H9 (cell line): ENCODE data around the gene TMEM271. TPM values are rescaled to one million over a fixed set of nuclear protein-coding genes. Genes with fewer than 3 reads are reported as not detected.

ENCODE experiments used
- DNase-seq: peaks from one replicate; pipeline ENCODE4 v3.0.0-alpha.2; 2017
- H2AFZ ChIP-seq: one replicate; pipeline ENCODE4 v1.6.1; 2013; ENCODE audit warnings: mild to moderate bottlenecking, low read length, control low read depth, moderate library complexity
- H2AK5ac ChIP-seq: 2 replicates; pipeline ENCODE4 v1.6.1; 2013; ENCODE audit warnings: low read length, control low read depth, mixed read lengths; ENCODE audit not compliant: insufficient read length
- H2BK120ac ChIP-seq: one replicate; pipeline ENCODE4 v1.6.1; 2013; ENCODE audit warnings: low read depth, mild to moderate bottlenecking, low read length, control low read depth, inconsistent platforms; ENCODE audit not compliant: poor library complexity, severe bottlenecking
- H2BK12ac ChIP-seq: 2 replicates; pipeline ENCODE4 v1.6.1; 2013; ENCODE audit warnings: low read length, control low read depth, mixed read lengths, low read depth; ENCODE audit not compliant: insufficient read length
- H2BK15ac ChIP-seq: 2 replicates; pipeline ENCODE4 v1.6.1; 2013; ENCODE audit warnings: low read depth, low read length, control low read depth
- H2BK20ac ChIP-seq: one replicate; pipeline ENCODE4 v1.6.1; 2013; ENCODE audit warnings: low read depth, mild to moderate bottlenecking, low read length, control low read depth, inconsistent platforms; ENCODE audit not compliant: poor library complexity, severe bottlenecking
- H2BK5ac ChIP-seq: 2 replicates; pipeline ENCODE4 v1.6.1; 2013; ENCODE audit warnings: low read length, control low read depth, mixed read lengths; ENCODE audit not compliant: insufficient read length
- H3K14ac ChIP-seq: 2 replicates; pipeline ENCODE4 v1.6.1; 2013; ENCODE audit warnings: low read length, control low read depth; ENCODE audit not compliant: insufficient read depth
- H3K18ac ChIP-seq: 2 replicates; pipeline ENCODE4 v1.6.1; 2013; ENCODE audit warnings: low read depth, mild to moderate bottlenecking, mixed read lengths, low read length, control low read depth; ENCODE audit not compliant: insufficient read length
- H3K23ac ChIP-seq: 2 replicates; pipeline ENCODE4 v1.6.1; 2013; ENCODE audit warnings: low read length, control low read depth, mixed read lengths, low read depth; ENCODE audit not compliant: insufficient read length
- H3K23me2 ChIP-seq: 2 replicates; pipeline ENCODE4 v1.6.1; 2013; ENCODE audit warnings: low read depth, mild to moderate bottlenecking, mixed read lengths, low read length, control low read depth; ENCODE audit not compliant: insufficient read length, poor library complexity, severe bottlenecking
- H3K27ac ChIP-seq: 2 replicates; pipeline ENCODE4 v1.5.1; 2013; ENCODE audit warnings: low read length, control low read depth, mixed read lengths, low read depth; ENCODE audit not compliant: insufficient read length
- H3K27me3 ChIP-seq: 2 replicates; pipeline ENCODE4 v1.6.1; 2013; ENCODE audit warnings: low read length, control low read depth, inconsistent platforms; ENCODE audit not compliant: insufficient read depth
- H3K4ac ChIP-seq: 2 replicates; pipeline ENCODE4 v1.6.1; 2013; ENCODE audit warnings: low read depth, mild to moderate bottlenecking, control low read depth, inconsistent platforms, low read length, moderate library complexity
- H3K4me1 ChIP-seq: 2 replicates; pipeline ENCODE4 v1.6.1; 2013; ENCODE audit warnings: low read length, control low read depth, inconsistent platforms; ENCODE audit not compliant: insufficient read depth
- H3K4me2 ChIP-seq: 2 replicates; pipeline ENCODE4 v1.6.1; 2013; ENCODE audit warnings: low read length, control low read depth, mixed read lengths; ENCODE audit not compliant: insufficient read length, insufficient read depth
- H3K56ac ChIP-seq: 2 replicates; pipeline ENCODE4 v1.6.1; 2013; ENCODE audit warnings: low read depth, mild to moderate bottlenecking, mixed read lengths, low read length, control low read depth; ENCODE audit not compliant: insufficient read length
- H3K79me1 ChIP-seq: 2 replicates; pipeline ENCODE4 v1.6.1; 2013; ENCODE audit warnings: low read depth, mild to moderate bottlenecking, moderate library complexity, low read length, control low read depth, inconsistent platforms; ENCODE audit not compliant: insufficient read depth, poor library complexity, severe bottlenecking
- H3K79me2 ChIP-seq: 2 replicates; pipeline ENCODE4 v1.6.1; 2013; ENCODE audit warnings: low read length, control low read depth, inconsistent platforms; ENCODE audit not compliant: insufficient read depth
- H3K9ac ChIP-seq: 2 replicates; pipeline ENCODE4 v1.6.1; 2013; ENCODE audit warnings: low read length, control low read depth, mixed read lengths; ENCODE audit not compliant: insufficient read length; ENCODE audit errors: extremely low read depth
- H3K9me3 ChIP-seq: one replicate; pipeline ENCODE4 v1.6.1; 2013; ENCODE audit warnings: low read depth, low read length, inconsistent platforms; ENCODE audit not compliant: control insufficient read depth
- H3T11ph ChIP-seq: one replicate; pipeline ENCODE4 v1.6.1; 2013; ENCODE audit warnings: mild to moderate bottlenecking, low read length, control low read depth, inconsistent platforms
- H4K20me1 ChIP-seq: one replicate; pipeline ENCODE4 v1.6.1; 2013; ENCODE audit not compliant: control insufficient read depth, insufficient read length, insufficient read depth
- H4K5ac ChIP-seq: 2 replicates; pipeline ENCODE4 v1.6.1; 2013; ENCODE audit warnings: low read depth, mild to moderate bottlenecking, mixed read lengths, low read length, control low read depth; ENCODE audit not compliant: insufficient read length
- H4K8ac ChIP-seq: replicated peaks from 2 replicates; pipeline ENCODE4 v1.6.1; 2013; ENCODE audit warnings: low read length, control low read depth, mixed read lengths, low read depth; ENCODE audit not compliant: insufficient read length
- H4K91ac ChIP-seq: 2 replicates; pipeline ENCODE4 v1.6.1; 2013; ENCODE audit warnings: low read depth, mild to moderate bottlenecking, moderate library complexity, mixed read lengths, low read length, control low read depth; ENCODE audit not compliant: insufficient read length
- H3K27ac Mint-ChIP-seq, 3 experiments: 2 replicates in 2 of 3; 3 replicates in 1 of 3; pipeline ENCODE4 v1.8.0; 2020 to 2021; ENCODE audit warnings: mixed read lengths in 3 of 3, mild to moderate bottlenecking in 1 of 3, moderate library complexity in 1 of 3
- H3K27me3 Mint-ChIP-seq: 2 replicates; pipeline ENCODE4 v1.8.0; 2021; ENCODE audit warnings: low read depth, mild to moderate bottlenecking, moderate library complexity, mixed read lengths
- H3K36me3 Mint-ChIP-seq, 3 experiments: 2 replicates in 2 of 3; 3 replicates in 1 of 3; pipeline ENCODE4 v1.8.0; 2020 to 2021; ENCODE audit warnings: low read depth in 3 of 3, mixed read lengths in 3 of 3; ENCODE audit not compliant: insufficient read depth in 1 of 3
- H3K4me1 Mint-ChIP-seq, 2 experiments: 2 replicates each; pipeline ENCODE4 v1.8.0; 2020; ENCODE audit warnings: mixed read lengths in 2 of 2
- H3K4me3 Mint-ChIP-seq, 2 experiments: 2 replicates in 1 of 2; 3 replicates in 1 of 2; pipeline ENCODE4 v1.8.0; 2020 to 2021; ENCODE audit warnings: mild to moderate bottlenecking in 2 of 2, mixed read lengths in 2 of 2, moderate library complexity in 1 of 2
- H3K9me3 Mint-ChIP-seq, 2 experiments: 2 replicates in 1 of 2; 3 replicates in 1 of 2; pipeline ENCODE4 v1.8.0; 2020; ENCODE audit warnings: mild to moderate bottlenecking in 2 of 2, mixed read lengths in 2 of 2, moderate library complexity in 1 of 2
- CTCF ChIP-seq: fragments of 200-600 bp; sonication (generic); conservative IDR thresholded peaks from 3 replicates; pipeline ENCODE4 v1.8.0; 2021; ENCODE audit warnings: antibody characterized with exemption, mild to moderate bottlenecking
- WGBS: extraction: QIAGEN DNeasy Blood & Tissue Kit; methylation state at CpG from one replicate; pipeline ENCODE4 v1.1.7; 2013; ENCODE audit warnings: missing lambda C conversion rate, low lambda C conversion rate, mixed read lengths; ENCODE audit not compliant: insufficient read length; ENCODE audit errors: extremely low coverage; 5-methylcytosine and 5-hydroxymethylcytosine counted together
- total RNA-seq: library from RNA; stranded (reverse); gene quantifications from 2 replicates; pipeline ENCODE4 v1.2.1, GENCODE V29; 2021

The TMEM271 gene
- total RNA-seq, 1 experiment from 2014 or later = 0.09 TPM

GRCh38 chr4:535924-536281 is 40.2 kb downstream of the TMEM271 start:
- no peak overlapping the region for H4K8ac ChIP-seq
- H3K79me2 ChIP-seq = no peaks in the 10 kb centered on the region
- H3K4me1 ChIP-seq = no peaks in the 10 kb centered on the region
- H2AK5ac ChIP-seq = no peak overlapping the region
- TF ChIP-seq CTCF = no peak
- no peaks in the 10 kb centered on the region; the same call in 1 of the 2 replicates for H3K27me3 Mint-ChIP-seq
- no peaks in the 10 kb centered on the region for H3K27me3 ChIP-seq
- H3K9ac ChIP-seq = no peak overlapping the region
- no peak overlapping the region for H2AFZ ChIP-seq
- no peak overlapping the region for H2BK120ac ChIP-seq
- no peak overlapping the region for H3K4ac ChIP-seq
- H4K91ac ChIP-seq = no peak overlapping the region
- DNase-seq = no peak
- no peaks in the 10 kb centered on the region for H3K4me1 Mint-ChIP-seq
- H4K5ac ChIP-seq = no peak overlapping the region
- H3K9me3 Mint-ChIP-seq = no peaks in the 10 kb centered on the region
- no peak overlapping the region for H2BK20ac ChIP-seq
- no peak overlapping the region for H3K56ac ChIP-seq
- no peak overlapping the region for H3K18ac ChIP-seq
- no peaks in the 10 kb centered on the region for H3K79me1 ChIP-seq
- no peak overlapping the region for H2BK12ac ChIP-seq
- H3K23me2 ChIP-seq = no peaks in the 10 kb centered on the region
- H3K4me3 Mint-ChIP-seq = no peak overlapping the region
- no peak overlapping the region for H2BK15ac ChIP-seq
- WGBS = no CpG with 5 or more reads among the region's 23 CpGs
- no peaks in the 10 kb centered on the region for H4K20me1 ChIP-seq
- H3K14ac ChIP-seq = no peak overlapping the region
- no peak overlapping the region for H3T11ph ChIP-seq
- peaks cover 22 to 54% (median 40%) of the 10 kb centered on the region in 3 experiments for H3K36me3 Mint-ChIP-seq
- H2BK5ac ChIP-seq = no peak overlapping the region
- no peak overlapping the region for H3K23ac ChIP-seq
- H3K27ac ChIP-seq = no peak overlapping the region
- H3K27ac Mint-ChIP-seq = no peak overlapping the region
- no peaks in the 10 kb centered on the region for H3K9me3 ChIP-seq
- no peak overlapping the region for H3K4me2 ChIP-seq
